Fibroblast of skin of abdomen (primary cell): ENCODE data around the gene SLAIN2.
A peak's percentile ranks its signal among the peaks of the same experiment; 100 is the strongest.
"Not testable (repeated sequence)": the region's sequence is repeated elsewhere in the genome, so short reads cannot be mapped to it uniquely, and the experiment has no call there.

Experiments
- DNase-seq: peaks from one replicate; pipeline ENCODE4 v3.0.0-alpha.2; 2013

The SLAIN2 gene

GRCh38 chr4:48445704-48446103 is 104.4 kb downstream of the SLAIN2 start:
- DNase-seq: no peak

- no peak for DNase-seq
Measured at GRCh38 chr4:48446642-48447041, 105.3 kb downstream of the SLAIN2 start.

- DNase-seq: no peak
Measured at GRCh38 chr4:48449151-48449550, 107.8 kb downstream of the SLAIN2 start.

GRCh38 chr4:48450740-48451139 is 109.4 kb downstream of the SLAIN2 start:
- no peak for DNase-seq

GRCh38 chr4:48451656-48452055 is 110.3 kb downstream of the SLAIN2 start:
- not testable (repeated sequence) for DNase-seq

- DNase-seq: no peak
Measured at GRCh38 chr4:48454591-48454990, 113.3 kb downstream of the SLAIN2 start.

GRCh38 chr4:48461000-48461399 is 119.7 kb downstream of the SLAIN2 start:
- no peak for DNase-seq

GRCh38 chr4:48462363-48462762 is 121.0 kb downstream of the SLAIN2 start:
- DNase-seq: peak; percentile 72

- DNase-seq: no peak
Measured at GRCh38 chr4:48467442-48467841, 126.1 kb downstream of the SLAIN2 start.

GRCh38 chr4:48467891-48468290 is 126.6 kb downstream of the SLAIN2 start:
- no peak for DNase-seq

GRCh38 chr4:48470137-48470536 is 128.8 kb downstream of the SLAIN2 start:
- peak; percentile 14 for DNase-seq

- peak; percentile 13 for DNase-seq
Measured at GRCh38 chr4:48470570-48470969, 129.2 kb downstream of the SLAIN2 start.

- no peak for DNase-seq
Measured at GRCh38 chr4:48472794-48473193, 131.5 kb downstream of the SLAIN2 start.

- DNase-seq: no peak
Measured at GRCh38 chr4:48475770-48476169, 134.4 kb downstream of the SLAIN2 start.
